ENCODE data around the gene CST6.
"Not testable (repeated sequence)": the region's sequence is repeated elsewhere in the genome, so short reads cannot be mapped to it uniquely, and the experiment has no call there.

The CST6 gene

DNA sequence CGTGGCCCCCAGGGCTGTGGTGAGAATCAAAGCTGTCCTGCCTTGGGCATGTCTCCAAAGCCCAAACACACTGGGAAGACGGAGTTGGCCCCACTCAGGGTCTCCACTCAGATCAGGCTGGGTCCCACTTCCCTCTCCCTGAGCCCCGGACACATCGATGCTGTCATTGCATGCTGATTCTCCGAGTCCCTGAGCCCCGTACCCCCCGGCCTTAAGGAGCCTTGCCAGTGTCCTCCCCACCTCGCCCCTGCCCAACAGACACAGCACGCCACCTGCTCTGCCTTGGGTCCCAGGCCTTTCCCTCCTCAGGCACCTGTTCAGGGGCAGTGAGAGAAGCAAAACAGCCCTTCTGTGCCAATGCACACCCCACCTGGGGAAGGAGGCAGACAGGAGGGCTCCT, 24.5 kb upstream of the CST6 start:
- no peak for DNase-seq

DNA sequence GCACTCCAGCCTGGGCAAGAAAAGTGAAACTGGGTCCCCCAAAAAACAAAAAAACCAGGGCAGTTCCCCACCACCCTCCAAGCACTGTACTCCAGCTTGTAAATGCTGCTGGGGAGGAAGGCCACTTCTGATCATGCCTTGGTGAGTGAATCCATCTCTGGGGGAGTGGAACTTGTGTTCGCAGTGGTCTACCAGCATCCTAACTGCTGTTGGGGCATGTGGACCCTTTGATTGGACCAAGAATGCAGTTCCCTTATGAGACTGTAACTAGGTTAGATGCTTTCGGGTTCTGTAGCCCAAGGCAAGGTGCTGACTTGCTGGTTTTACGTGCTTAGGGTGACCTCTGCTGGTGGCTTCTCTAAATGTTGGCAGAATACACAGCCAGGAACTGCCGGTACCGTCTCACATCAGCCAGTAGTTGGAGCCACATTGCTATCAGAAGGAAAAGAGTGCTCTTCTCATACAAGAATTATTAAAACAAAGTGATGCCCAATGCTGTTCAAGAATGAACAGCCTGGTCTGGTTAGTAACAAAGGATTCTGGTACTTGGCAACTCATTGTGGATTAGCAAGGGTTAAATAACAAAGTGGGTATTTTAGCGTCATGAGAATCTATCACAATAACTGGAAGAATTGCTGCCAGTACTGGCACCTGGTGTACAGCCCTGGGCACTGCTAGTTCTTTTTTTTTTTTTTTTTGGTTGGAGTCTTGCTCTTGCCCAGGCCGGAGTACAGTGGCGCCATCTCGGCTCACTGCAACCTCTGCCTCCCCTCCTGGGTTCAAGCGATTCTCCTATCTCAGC, 22.8 kb upstream of the CST6 start:
- peak; percentile 90 to 93 for DNase-seq

DNA sequence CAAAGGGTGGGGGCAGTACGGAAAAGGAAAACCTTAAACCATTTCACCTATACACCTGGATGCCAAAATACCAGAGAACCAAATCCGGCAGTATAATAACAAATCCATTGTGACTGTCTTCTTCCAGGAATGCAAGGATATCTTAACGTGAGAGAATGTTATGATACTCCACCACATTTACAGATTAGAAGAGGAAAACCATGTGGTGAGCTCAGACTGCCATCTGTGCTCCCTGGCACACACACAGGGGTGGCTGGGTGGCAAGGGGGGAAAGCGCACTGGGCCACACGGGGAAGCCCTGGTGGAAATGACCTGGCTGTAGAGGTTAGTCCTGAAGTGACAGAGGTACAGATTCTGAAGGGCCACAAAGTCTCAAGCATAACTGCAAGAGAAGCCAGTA, 19.8 kb upstream of the CST6 start:
- no peak for DNase-seq

DNA sequence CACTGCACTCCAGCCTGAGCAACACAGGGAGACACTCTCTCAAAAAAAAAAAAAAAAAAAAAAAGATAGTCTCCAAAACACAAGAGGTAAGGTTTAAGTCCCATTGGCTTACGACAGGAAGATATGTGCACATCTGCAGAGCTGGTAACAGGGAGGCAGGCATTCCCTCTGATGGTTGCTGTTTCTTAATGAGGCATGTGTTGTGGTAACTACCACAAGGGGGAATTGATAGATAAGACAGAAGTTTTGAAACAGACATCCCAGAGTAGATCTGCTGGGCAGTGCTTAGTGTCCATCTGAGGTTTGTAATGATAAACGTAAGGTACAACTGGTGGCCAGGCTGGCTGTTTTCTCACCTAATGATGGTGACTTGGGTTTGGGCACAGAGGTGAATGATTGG, 14.5 kb upstream of the CST6 start:
- no peak for DNase-seq

DNA sequence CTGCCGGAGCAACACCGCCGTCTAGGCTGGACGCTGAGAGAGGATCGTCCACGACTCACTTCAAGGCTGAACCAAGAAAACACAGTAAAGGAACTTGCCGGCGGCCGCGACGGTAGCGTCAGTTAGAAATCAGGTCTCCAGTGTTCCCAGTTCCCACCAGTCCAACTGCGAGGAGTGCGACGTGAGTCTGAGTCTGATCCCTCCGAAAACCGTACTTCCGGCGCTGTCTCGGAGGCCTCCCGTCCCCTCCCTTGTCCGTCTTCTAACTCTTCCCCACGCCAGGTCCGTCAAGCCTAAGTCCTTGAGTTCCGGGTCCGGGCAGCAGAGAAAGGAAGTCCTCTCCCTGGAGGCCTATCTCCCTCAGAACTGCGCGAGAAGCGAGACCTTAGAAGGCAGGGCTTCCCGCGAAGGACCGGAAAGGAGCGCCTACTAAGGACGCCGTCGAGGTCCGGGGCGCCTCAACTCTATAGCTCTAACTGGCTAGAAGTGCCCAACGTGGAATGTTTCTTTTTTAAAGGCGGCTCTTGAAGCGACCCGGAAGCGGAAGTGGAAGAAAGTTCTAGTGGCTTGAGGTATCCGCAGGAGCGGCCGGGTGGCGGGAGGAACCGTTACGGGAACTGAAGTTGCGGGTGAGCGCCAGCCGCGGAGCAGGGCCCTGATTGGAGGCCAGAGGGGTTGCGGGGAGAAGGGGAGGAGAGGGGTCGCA, 9.7 kb upstream of the CST6 start, which contains the start of the genes BANF1 and EIF1AD:
TSS of gene BANF1 (plus strand) at position 562 of the 706 bp plus-strand sequence. CDS start 748 bp downstream, outside the sequence.
TSS of gene EIF1AD (minus strand) at position 216 of the 706 bp plus-strand sequence. CDS start 1,768 bp downstream, outside the sequence.
- DNase-seq = peak; percentile 93 to 94

DNA sequence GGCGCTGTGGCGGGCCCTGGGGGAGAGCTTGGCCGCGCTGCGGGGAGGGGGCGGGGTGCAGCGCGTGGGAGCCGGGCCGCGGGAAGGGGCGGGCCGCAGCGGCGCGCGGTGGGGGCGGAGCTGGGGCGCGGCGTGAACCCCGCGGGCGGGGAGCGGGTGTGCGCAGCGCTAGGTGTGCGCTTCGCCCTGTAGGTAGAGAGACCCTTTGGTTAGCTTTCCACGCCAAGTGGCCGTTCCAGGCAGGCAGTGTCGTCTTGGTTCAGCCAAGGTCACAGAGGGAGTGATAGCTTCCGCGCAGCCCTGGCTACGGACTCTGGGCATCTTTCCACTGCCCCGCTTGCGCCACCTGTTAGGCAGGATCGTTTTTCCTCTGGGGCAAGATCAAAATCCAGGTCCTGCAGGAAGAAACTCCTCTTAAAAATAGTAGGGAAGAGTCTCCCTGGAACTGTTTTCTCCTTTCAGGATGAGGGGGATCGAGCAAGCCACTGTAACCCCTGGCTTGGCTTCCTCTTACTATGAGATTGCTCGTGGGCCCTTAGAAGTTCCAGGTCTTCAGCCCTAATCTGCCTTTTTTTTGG, 9.1 kb upstream of the CST6 start:
- DNase-seq = no peak

DNA sequence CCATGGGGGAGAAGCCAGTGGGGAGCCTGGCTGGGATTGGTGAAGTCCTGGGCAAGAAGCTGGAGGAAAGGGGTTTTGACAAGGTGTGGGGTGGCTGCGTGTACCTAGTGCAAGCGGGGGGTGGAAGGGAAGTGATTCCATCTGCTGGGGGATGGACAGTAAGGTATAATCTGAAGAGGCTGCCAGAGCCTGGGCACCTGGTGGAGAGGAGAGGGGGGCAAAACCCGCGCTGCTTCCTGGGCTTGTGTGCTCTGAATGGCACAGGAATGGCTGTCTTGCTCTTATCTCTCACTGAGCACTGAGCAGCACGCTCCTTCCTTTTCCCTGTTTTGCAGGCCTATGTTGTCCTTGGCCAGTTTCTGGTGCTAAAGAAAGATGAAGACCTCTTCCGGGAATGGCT, 8.5 kb upstream of the CST6 start:
- no peak for DNase-seq

DNA sequence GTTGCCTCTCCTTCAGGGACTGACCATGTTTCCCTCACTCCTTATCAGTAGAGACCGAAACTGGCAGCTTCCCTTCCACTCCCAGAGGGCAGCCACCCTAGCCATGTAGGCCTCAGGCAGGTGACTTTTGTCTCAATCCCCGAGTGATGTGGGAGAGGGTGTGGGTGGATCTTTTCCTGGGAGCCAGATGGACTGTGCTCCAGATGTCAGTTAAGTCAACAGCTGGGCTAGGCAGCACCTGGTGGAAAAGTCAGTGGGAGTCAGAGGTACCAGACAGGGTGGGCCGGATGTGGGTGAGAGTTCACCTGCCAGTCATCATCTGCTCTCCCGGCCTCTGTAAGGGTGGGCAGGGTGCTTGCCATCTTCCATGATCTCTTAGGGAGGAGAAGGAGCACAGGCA, 7.6 kb upstream of the CST6 start:
- DNase-seq = no peak

DNA sequence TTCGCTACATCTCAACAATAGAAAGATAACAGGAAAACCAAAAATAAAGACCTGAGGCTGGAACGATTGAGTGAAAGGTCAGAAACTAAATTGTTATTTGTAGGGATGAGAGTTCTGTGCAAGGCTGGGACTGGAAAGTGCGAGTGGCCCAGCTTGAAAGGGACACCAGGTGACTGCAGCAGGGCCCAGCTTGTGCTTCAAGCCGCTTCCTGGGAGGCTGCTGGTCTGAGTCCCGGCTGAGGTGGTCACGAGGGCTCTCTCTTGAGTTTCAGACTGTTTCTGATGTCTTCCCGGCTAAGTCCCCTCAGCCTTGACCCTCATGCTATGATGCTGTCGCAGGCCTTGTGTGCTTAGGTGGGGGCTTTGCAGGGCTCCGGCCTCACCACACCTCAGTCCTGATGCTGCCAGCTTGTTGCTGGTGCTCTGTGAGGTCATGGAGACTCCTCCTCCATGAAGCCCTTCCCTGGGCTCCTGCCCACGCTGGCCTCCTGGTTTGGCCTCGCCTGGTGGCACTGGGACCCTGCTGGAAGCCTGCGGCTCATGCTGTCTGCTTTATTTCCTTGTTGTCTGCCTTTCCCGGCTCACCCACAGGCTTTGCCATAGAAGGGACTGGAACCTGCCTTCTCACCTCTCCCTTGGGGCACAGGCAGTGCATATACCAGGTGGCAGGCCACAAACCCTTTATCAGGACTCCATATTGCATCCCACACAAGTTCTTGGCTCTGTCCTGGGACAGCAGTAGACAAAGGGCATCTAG, 5.5 kb upstream of the CST6 start:
- DNase-seq = no peak

DNA sequence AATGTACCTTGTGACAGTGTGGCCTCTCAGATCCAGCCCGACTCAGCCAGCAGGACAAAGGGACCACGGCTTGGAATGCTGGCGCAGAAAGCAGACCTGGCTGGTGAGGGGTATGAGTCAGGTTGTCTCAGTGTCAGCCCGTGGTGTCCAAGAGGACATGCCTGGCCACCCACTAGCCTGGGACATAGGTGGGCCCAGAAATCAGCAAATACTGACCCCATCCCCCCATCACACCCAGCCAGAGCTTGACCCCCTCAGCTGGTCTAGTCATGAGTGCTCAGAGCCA, 5.0 kb upstream of the CST6 start:
- DNase-seq = no peak

DNA sequence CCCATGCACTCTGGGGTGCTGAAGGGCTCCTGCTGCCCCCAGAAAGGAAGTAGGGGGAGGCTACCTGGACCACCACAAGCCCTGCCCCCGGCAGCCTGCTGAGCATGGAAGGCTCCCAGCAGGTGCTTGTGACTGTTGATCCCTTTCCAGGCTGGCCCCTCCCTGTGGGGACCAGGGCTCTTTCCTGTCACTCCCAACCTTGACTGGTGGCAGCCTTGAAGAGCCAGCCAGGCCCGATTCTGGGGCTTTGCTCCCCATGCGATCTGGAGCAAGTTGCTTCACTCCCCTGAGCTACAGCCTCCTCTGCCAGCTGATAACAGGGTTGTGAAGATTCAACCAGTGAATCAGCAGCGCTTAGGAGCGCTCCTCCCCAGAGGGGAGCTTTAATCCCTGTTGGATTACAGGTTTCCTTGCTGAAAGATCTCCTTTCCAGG, 4.6 kb upstream of the CST6 start:
- no peak for DNase-seq

DNA sequence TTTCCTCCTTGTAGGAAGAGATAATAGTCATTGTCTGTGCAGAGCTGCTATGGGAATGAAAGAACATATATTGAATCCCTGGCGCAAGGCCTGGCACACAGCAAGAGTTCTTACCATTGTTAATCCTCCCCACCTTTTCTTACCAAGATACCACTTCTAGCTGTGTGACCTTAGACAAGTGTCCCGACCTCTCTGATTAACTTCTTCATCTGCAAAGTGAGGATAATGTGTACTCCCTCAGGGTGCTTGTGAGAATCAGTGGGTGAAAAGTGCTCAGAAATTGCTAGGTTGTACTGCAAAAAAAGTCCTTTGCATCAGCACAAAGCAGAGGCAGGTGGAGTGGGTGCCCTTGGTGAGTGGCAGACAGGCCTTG, 3.7 kb upstream of the CST6 start:
- DNase-seq = no peak

DNA sequence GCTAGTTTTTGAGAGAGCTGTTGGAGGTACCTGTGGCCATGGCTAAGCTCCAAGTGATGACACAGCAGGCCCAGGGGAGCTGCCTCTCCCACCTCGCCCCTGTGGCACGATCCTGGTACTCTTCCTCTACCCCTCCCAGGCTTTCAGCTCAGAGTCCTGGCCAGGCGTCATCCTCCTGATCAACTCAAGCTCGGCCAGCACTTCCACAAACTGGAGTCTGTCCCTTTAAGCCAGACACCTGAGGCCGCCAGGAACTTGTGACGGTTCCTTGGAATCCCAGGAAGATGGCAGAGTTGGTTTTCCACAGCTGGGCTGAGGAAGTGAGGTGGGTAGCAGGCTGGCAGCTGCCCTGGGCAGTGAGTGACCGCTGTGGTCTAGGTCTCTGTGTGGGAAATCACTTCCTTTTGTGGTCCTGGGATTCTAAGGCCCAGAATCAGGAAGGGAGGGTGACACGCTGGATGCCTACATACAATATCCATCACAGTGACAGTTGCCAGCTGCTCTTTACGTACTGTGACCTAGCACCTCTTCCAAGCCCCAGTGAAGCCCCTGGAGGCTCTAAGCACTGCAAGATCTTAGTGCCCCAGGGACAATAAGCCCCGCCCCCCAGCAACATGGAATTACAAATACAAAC, 3.2 kb upstream of the CST6 start:
- DNase-seq = no peak

DNA sequence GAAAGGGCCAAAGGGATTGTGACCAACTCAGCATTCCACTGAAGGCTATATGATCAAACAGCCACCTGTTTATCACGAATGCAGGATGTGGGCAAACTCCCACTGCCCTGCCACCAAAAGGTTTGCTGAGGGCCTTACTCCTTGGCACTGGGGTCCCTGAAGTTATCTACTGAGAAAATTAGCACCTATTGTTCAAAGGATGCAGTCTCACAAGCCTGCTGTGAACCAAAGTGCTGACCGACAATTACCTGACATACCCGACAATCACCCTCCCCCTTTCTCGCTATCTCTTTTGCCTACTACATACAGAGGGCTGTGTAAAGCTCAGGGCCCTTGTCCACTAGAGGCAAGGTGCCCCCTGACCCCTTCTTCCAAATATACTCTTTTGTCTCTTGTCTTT, 1.8 kb upstream of the CST6 start:
- not testable (repeated sequence) for DNase-seq

DNA sequence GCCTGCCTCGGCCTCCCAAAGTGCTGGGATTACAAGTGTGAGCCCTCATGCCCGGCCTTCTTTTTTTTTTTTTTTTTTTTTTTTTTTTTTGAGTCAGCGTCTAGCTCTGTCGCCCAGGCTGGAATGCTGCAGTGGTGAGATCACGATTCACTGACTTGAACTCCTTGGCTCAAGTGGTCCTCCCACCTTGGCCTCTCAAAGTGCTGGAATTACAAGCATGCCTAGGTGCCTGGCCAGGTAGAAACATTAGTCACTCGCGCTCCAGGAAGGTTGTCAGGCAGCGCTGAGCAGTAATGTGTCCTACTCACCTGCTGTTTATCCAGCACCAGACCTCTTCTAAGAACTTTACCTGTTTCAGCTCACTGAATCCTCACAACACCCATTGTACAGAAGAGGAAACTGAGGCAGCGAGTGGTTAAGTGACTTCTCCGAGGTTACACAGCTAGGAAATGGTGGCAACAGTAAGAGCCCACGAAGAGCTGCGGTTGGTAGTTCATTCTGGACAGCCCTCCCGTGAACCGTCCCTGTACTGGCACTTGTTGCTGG, 496 bp upstream of the CST6 start:
- no peak for DNase-seq

DNA sequence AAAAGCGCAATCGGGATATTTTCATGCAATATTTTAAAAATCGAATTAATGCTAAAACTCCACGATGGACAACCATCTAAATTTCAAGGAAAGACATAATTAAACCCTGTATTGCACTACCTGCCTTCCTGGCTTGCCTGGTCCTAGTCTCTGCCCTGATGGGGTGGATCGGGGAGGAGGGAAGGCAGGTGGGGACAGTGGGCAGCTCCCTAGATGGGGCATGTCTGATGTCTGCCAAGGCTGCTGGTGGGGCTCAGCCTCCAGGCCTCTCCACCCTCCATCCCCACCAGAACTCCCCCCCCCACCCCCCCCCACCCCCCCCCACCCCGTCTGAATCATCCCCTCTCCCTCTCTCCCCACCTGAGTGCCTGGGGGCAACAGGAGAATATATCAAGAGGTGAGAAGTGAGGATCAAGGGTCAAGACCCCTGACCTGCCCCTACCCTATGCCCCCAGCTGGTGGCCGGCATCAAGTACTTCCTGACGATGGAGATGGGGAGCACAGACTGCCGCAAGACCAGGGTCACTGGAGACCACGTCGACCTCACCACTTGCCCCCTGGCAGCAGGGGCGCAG, 650 bp downstream of the CST6 start:
- no peak for DNase-seq

DNA sequence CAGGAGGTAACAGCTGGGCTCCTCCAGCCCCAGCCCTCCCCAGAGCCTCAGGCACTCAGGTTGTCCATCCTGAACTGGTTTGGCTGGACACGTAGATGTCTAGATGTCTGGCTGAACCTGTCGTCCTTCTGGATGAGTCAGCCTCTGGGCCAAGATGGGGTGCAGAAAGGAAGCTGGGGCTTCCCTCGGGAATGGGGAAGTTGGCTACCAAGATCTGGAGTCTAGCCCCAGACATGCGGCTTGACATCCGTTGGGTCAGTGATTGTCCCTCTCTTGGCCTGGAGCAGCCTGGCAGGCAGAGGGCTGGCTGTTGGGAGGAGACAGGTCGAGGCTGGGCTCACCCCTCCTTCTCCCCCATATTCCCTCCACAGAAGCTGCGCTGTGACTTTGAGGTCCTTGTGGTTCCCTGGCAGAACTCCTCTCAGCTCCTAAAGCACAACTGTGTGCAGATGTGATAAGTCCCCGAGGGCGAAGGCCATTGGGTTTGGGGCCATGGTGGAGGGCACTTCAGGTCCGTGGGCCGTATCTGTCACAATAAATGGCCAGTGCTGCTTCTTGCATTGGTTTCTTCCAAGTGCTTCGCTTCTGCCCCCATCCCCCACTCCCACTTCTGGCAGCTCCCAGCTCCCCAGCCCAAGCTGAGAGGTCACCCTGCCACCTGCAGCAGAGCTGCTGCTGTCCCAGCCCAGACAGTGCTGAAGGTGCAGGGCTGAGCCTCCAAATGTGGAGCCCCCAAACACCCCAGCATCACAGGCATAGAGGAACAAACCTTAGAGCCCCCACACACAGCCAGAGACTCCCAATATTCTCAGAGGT, 1.3 kb downstream of the CST6 start:
- no peak for DNase-seq

DNA sequence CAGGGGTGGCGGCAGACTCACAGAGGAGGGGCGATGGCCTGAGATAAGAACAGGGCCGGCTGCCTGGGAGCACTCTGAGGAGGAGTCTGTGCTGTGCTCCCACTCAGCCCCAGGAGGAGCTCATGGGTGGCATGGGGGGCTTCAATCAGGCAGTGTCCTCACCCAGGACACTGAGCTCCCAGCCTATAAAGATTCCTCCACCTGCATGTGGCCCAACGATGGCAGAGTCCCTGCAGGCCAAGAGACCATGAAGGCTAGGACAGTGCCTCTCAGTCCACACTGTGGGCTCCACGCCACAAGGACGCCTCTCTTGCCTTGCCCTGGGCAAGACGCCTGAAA, 1.9 kb downstream of the CST6 start:
- DNase-seq = no peak

DNA sequence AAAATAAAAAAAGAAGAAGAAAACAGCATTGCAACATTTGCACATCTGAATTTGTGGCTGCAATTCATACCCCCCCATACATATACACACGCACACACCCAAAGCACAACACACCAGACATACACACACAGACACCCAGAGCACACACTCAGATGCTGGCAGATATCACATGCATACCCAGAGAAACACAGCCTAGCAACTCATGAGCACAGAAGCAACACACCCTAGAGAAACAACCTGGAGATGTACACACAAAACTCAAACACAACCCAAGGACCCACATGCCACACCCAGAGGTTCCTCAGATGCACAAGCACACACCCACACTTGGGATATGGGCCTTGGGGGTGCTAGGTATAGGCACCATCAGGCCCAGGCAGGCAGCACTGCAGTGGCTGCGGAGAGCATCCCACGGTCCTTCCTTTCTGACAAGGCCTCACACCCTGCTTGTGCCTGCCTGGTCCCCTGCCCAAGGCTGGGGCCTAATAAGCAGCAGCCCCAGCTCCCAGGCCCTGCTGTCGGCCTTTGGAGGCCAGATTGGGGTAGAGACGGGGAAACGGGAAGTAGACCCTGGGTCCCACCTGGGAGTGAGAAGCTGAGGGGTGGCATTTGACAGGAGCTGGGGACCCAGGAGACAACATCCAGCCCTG, 3.1 kb downstream of the CST6 start:
- no peak for DNase-seq

DNA sequence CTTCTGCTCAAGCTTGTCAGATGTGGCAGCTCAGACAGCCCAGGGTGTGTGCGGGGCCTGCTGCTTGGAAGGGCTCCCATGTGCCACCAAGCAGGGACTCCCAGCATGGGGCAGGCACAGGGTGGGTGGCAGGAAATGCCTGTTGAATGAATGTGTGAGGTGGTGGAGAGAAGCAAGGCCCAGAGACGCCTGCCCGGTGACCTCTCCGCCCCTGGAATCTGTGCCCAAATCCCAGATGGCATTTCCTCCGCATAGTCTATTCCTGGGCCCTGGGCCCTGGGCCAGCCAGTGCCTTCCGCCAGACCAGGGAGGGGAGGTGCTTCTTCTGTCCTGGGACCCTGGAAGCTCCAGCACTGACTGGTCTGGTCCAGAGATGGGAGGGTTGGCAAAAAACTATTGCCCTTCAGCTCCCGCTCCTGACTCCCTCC, 3.7 kb downstream of the CST6 start:
- DNase-seq = no peak

Measured in activated CD4-positive, alpha-beta T cell treated with anti-CD3 and anti-CD28 coated beads, Interleukin-2, amount 50 U/mL, for 48 hours (primary cell).